NT2/D1 (cell line): Measurements from ENCODE around the gene NLRP7.

ENCODE experiments used
- YY1 ChIP-seq: IDR thresholded peaks from 2 replicates; pipeline ENCODE4 v1.6.1; 2011; ENCODE audit not compliant: insufficient read length, insufficient read depth
- ZNF274 ChIP-seq: IDR thresholded peaks from 2 replicates; pipeline ENCODE4 v1.6.1; 2011; ENCODE audit warnings: mild to moderate bottlenecking, low read depth, low read length

- TF ChIP-seq ZNF274 = no peak
- TF ChIP-seq YY1 = no peak
Observed at GRCh38 chr19:54947381-54947780, at the start of gene NLRP7.
